H1 (cell line): Measurements from ENCODE around the gene MED16. TPM values are rescaled to one million over a fixed set of nuclear protein-coding genes. Genes with fewer than 3 reads are reported as not detected.

Source experiments
- CTCF ChIA-PET: fragments of 300-600 bp; sonication (Branson Sonifier 250); formaldehyde crosslinking; loops from one replicate; lab custom pipeline; 2021; ENCODE audit not compliant: partially characterized antibody; lab: Charles Lee
- POLR2A ChIA-PET: fragments of 300-600 bp; sonication (Branson Sonifier 250); formaldehyde crosslinking; loops from one replicate; lab custom pipeline; 2021; ENCODE audit warnings: inconsistent platforms; ENCODE audit not compliant: partially characterized antibody; lab: Charles Lee
- DNase-seq, 2 experiments: peaks; one replicate each; pipeline versions ENCODE4 v3.0.0 to v3.0.0-alpha.2; 2010 to 2022; ENCODE audit warnings: low spot score in 2 of 2, low read depth in 1 of 2, mixed read lengths in 1 of 2
- FAIRE-seq: peaks from 2 replicates; lab custom pipeline; 2011; peaks lifted over from hg19 to GRCh38; lab: Jason Lieb, UNC
- H2AFZ ChIP-seq: 2 replicates; pipeline ENCODE4 v1.8.1; 2012; ENCODE audit warnings: low read length, inconsistent platforms
- H2AK5ac ChIP-seq: 2 replicates; pipeline ENCODE4 v1.6.1; 2013; ENCODE audit warnings: low read depth, low read length
- H2BK120ac ChIP-seq: replicated peaks from 2 replicates; pipeline ENCODE3; 2013; ENCODE audit warnings: low read depth, low read length, inconsistent platforms
- H2BK12ac ChIP-seq: 2 replicates; pipeline ENCODE4 v1.6.1; 2013; ENCODE audit warnings: low read depth, low read length
- H2BK15ac ChIP-seq: 2 replicates; pipeline ENCODE4 v1.6.1; 2013; ENCODE audit warnings: low read length
- H2BK20ac ChIP-seq: 2 replicates; pipeline ENCODE4 v1.6.1; 2013; ENCODE audit warnings: low read length
- H2BK5ac ChIP-seq: 2 replicates; pipeline ENCODE4 v1.6.1; 2013; ENCODE audit warnings: low read depth, low read length
- H3K14ac ChIP-seq: 2 replicates; pipeline ENCODE4 v1.6.1; 2013; ENCODE audit warnings: inconsistent platforms; ENCODE audit not compliant: insufficient read length
- H3K18ac ChIP-seq: 2 replicates; pipeline ENCODE4 v1.6.1; 2013; ENCODE audit warnings: low read length; ENCODE audit errors: extremely low read depth
- H3K23ac ChIP-seq: 2 replicates; pipeline ENCODE4 v1.6.1; 2013; ENCODE audit warnings: inconsistent platforms; ENCODE audit not compliant: insufficient read length
- H3K23me2 ChIP-seq: 2 replicates; pipeline ENCODE4 v1.6.1; 2013; ENCODE audit warnings: low read depth, low read length
- H3K27ac ChIP-seq: 2 replicates; pipeline ENCODE4 v1.6.1; 2011; ENCODE audit warnings: low read depth, low read length, inconsistent platforms
- H3K27me3 ChIP-seq, 4 experiments: replicated peaks in 1 of 4; 1 replicate in 1 of 4; 2 replicates in 3 of 4; pipeline versions ENCODE4 v1.6.1 to v1.8.1; 2011 to 2013; ENCODE audit warnings: low read length in 3 of 4, mild to moderate bottlenecking in 3 of 4, inconsistent platforms in 2 of 4, mixed read lengths in 2 of 4, moderate library complexity in 1 of 4; ENCODE audit not compliant: control insufficient read depth in 3 of 4, insufficient read depth in 3 of 4; ENCODE audit errors: extremely low read depth in 1 of 4
- H3K36me3 ChIP-seq, 4 experiments: 2 replicates each; pipeline versions ENCODE4 v1.6.1 to v1.8.1; 2011 to 2013; ENCODE audit warnings: mild to moderate bottlenecking in 4 of 4, low read length in 3 of 4, moderate library complexity in 2 of 4, control low read depth in 1 of 4, inconsistent platforms in 1 of 4; ENCODE audit not compliant: insufficient read depth in 4 of 4, control insufficient read depth in 2 of 4
- H3K4ac ChIP-seq: replicated peaks from 2 replicates; pipeline ENCODE3; 2013; ENCODE audit warnings: low read length, low read depth, mixed read lengths, inconsistent platforms; ENCODE audit not compliant: insufficient read length
- H3K4me1 ChIP-seq, 4 experiments: replicated peaks in 1 of 4; 1 replicate in 1 of 4; 2 replicates in 3 of 4; pipeline versions ENCODE4 v1.6.1 to v1.8.1; 2011 to 2013; ENCODE audit warnings: low read length in 3 of 4, inconsistent platforms in 2 of 4, mixed read lengths in 1 of 4; ENCODE audit not compliant: insufficient read depth in 4 of 4, control insufficient read depth in 3 of 4
- H3K4me2 ChIP-seq, 2 experiments: 2 replicates each; pipeline versions ENCODE4 v1.6.1 to v1.8.1; 2011 to 2013; ENCODE audit warnings: low read depth in 2 of 2, low read length in 2 of 2, control low read depth in 1 of 2, inconsistent platforms in 1 of 2, mild to moderate bottlenecking in 1 of 2; ENCODE audit not compliant: insufficient read depth in 1 of 2
- H3K4me3 ChIP-seq, 4 experiments: fragments of 200-600, 300-600 bp in 1 of 4; sonication (generic), shearing (Covaris generic), sonication (Bioruptor Twin) in 1 of 4; 2 replicates each; pipeline versions ENCODE4 v1.5.1 to v1.8.1; 2011 to 2016; ENCODE audit warnings: low read length in 4 of 4, low read depth in 3 of 4, control low read depth in 2 of 4, inconsistent platforms in 2 of 4, mild to moderate bottlenecking in 2 of 4, mixed read lengths in 1 of 4, moderate library complexity in 1 of 4; ENCODE audit not compliant: insufficient read depth in 2 of 4; ENCODE audit errors: extremely low read depth in 1 of 4
- H3K56ac ChIP-seq: replicated peaks from 2 replicates; pipeline ENCODE3; 2013; ENCODE audit warnings: low read depth, mild to moderate bottlenecking, mixed read lengths, low read length, inconsistent platforms; ENCODE audit not compliant: insufficient read length
- H3K79me1 ChIP-seq: 2 replicates; pipeline ENCODE4 v1.6.1; 2013; ENCODE audit warnings: low read depth, low read length, control low read depth
- H3K79me2 ChIP-seq, 2 experiments: 2 replicates each; pipeline versions ENCODE4 v1.6.1 to v1.8.1; 2012 to 2013; ENCODE audit warnings: low read length in 2 of 2, mild to moderate bottlenecking in 2 of 2, inconsistent platforms in 1 of 2; ENCODE audit not compliant: insufficient read depth in 2 of 2, control insufficient read depth in 1 of 2
- H3K9ac ChIP-seq, 4 experiments: replicated peaks in 1 of 4; 1 replicate in 1 of 4; 2 replicates in 3 of 4; pipeline versions ENCODE4 v1.6.1 to v1.8.1; 2011 to 2013; ENCODE audit warnings: low read depth in 3 of 4, low read length in 3 of 4, control low read depth in 2 of 4, mild to moderate bottlenecking in 2 of 4, moderate library complexity in 2 of 4, inconsistent platforms in 1 of 4; ENCODE audit errors: extremely low read depth in 1 of 4
- H3K9me3 ChIP-seq, 2 experiments: 2 replicates each; pipeline versions ENCODE4 v1.6.1 to v1.8.1; 2012 to 2013; ENCODE audit warnings: mild to moderate bottlenecking in 2 of 2, moderate library complexity in 2 of 2, control low read depth in 1 of 2, inconsistent platforms in 1 of 2, low read depth in 1 of 2, low read length in 1 of 2, mixed read lengths in 1 of 2; ENCODE audit not compliant: insufficient read depth in 2 of 2
- H4K20me1 ChIP-seq, 2 experiments: replicated peaks in 1 of 2; 2 replicates each; pipeline versions ENCODE3 to v1.8.1; 2011 to 2013; ENCODE audit warnings: inconsistent platforms in 2 of 2, low read length in 2 of 2, mild to moderate bottlenecking in 1 of 2; ENCODE audit not compliant: insufficient read depth in 2 of 2, control insufficient read depth in 1 of 2
- H4K5ac ChIP-seq: 2 replicates; pipeline ENCODE4 v1.6.1; 2013; ENCODE audit warnings: low read length, low read depth, mixed read lengths, inconsistent platforms; ENCODE audit not compliant: insufficient read length
- H4K8ac ChIP-seq: 2 replicates; pipeline ENCODE4 v1.8.0; 2013; ENCODE audit warnings: mild to moderate bottlenecking, moderate library complexity, low read length, inconsistent platforms; ENCODE audit not compliant: insufficient read depth; ENCODE audit errors: extremely low read depth
- H4K91ac ChIP-seq: replicated peaks from 2 replicates; pipeline ENCODE3; 2013; ENCODE audit warnings: low read length, mixed read lengths, inconsistent platforms; ENCODE audit not compliant: insufficient read length
- EGR1 ChIP-seq: IDR thresholded peaks from 2 replicates; pipeline ENCODE4 v1.6.1; 2011; ENCODE audit warnings: low read depth, low read length, borderline replicate concordance
- KDM4A ChIP-seq: IDR thresholded peaks from one replicate; pipeline ENCODE4 v1.7.1; 2012; ENCODE audit warnings: low read depth, mild to moderate bottlenecking, moderate library complexity, low read length, inconsistent platforms; ENCODE audit not compliant: severe bottlenecking
- SP1 ChIP-seq: IDR thresholded peaks from 2 replicates; pipeline ENCODE4 v1.6.1; 2011; ENCODE audit warnings: low read depth, low read length
- SP2 ChIP-seq: IDR thresholded peaks from 2 replicates; pipeline ENCODE4 v1.6.1; 2012; ENCODE audit warnings: mild to moderate bottlenecking, low read length, inconsistent platforms
- SP4 ChIP-seq: IDR thresholded peaks from 2 replicates; pipeline ENCODE4 v1.6.1; 2012; ENCODE audit warnings: low read length, inconsistent platforms
- ZNF274 ChIP-seq: IDR thresholded peaks from 2 replicates; pipeline ENCODE4 v1.7.0; 2012; ENCODE audit warnings: low read length, borderline replicate concordance; ENCODE audit errors: extremely low read depth
- WGBS, 2 experiments: shearing (Covaris generic) in 1 of 2; methylation state at CpG; one replicate each; pipeline versions ENCODE4 v1.1.6 to v1.1.7; 2013 to 2015; ENCODE audit warnings: low lambda C conversion rate in 2 of 2, mixed read lengths in 2 of 2, inconsistent platforms in 1 of 2, low coverage in 1 of 2, missing lambda C conversion rate in 1 of 2; ENCODE audit not compliant: insufficient replicate concordance in 2 of 2, insufficient coverage in 1 of 2, insufficient read length in 1 of 2; ENCODE audit errors: extremely low coverage in 1 of 2, missing lambda C conversion rate in 1 of 2; 5-methylcytosine and 5-hydroxymethylcytosine counted together
- polyA plus RNA-seq, 7 experiments: library from polyadenylated mRNA; depleted of rRNA in 3 of 7; stranded (reverse) in 5 of 7; unstranded in 2 of 7; fragments of >200 nt in 5 of 7; fragments of 200-250 nt in 2 of 7; gene quantifications; 1 replicate in 5 of 7; 2 replicates in 1 of 7; 4 replicates in 1 of 7; pipeline versions ENCODE4 v1.2.1 to v1.2.3, GENCODE V29; 2011 to 2013; ENCODE audit warnings: missing spikeins in 2 of 7, mixed read lengths in 2 of 7
- total RNA-seq: library from RNA; stranded (reverse); fragmentation: NEBNext Ultra II Directional; extraction: Animal tissue kit (Norgen Biotek cat#: 25700); gene quantifications from 2 replicates; pipeline ENCODE4 v1.2.1, GENCODE V29; 2021
- TF ChIP-seq, protein P1 (sequence below): IDR thresholded peaks from 2 replicates; pipeline ENCODE4 v1.6.1; 2012; ENCODE audit warnings: inconsistent platforms
- TF ChIP-seq, protein P2 (sequence below): IDR thresholded peaks from 2 replicates; pipeline ENCODE4 v1.6.1; 2012; ENCODE audit warnings: inconsistent platforms

MED16 gene
- total and polyA plus RNA-seq, 2 of the 8 experiments (the other 6 are each of a cell fraction or from before 2014, with no cell fraction given): 51.0 to 67.2 TPM

DNA sequence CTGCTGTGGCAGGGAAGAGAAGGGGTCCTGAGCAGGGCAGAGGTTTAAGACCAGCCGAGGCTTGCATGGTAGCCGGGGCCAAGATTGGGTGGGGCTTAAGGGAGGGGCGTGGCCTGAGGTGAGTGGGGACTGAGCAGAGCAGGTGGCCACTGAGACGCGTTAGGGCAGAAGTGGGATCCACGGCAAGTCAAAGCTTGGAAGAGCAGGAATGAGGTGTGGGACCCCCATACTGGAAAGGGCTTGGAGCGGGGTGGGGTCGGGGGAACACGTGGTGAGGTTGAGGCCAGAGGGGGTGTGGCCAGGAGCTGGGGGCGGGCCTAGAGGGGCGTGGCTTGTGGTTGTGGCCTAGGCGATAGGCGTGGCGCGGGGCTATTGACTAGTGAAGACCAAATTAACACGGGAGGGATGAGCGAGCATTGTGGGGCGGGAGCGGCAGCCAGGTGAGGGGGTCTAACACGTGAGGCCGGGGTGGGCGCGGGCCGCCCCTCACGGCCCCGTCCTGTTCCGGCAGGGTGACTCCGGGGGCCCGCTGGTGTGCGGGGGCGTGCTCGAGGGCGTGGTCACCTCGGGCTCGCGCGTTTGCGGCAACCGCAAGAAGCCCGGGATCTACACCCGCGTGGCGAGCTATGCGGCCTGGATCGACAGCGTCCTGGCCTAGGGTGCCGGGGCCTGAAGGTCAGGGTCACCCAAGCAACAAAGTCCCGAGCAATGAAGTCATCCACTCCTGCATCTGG lies 30.2 kb downstream of the MED16 start:
- peak overlapping the region; percentile 63 to 72 for H3K4me2 ChIP-seq

More for the DNA sequence above, 30.2 kb downstream of the MED16 start:
- H3K9ac ChIP-seq: peak overlapping the region in 1 of 4 experiments; percentile 12; a peak in 1 of 7 replicates
- H3K79me1 ChIP-seq: no peaks in the 10 kb centered on the region
- peak overlapping the region; percentile 80; the same call in 1 of the 2 replicates for H2BK20ac ChIP-seq
- H3K36me3 ChIP-seq: no peaks in the 10 kb centered on the region; a peak in 1 of 8 replicates
- H3K14ac ChIP-seq: no peak overlapping the region
- DNase-seq (peak; percentile 70 to 98), FAIRE-seq (no peak)
- peaks cover 9 to 25% (median 13%) of the 10 kb centered on the region in 4 experiments for H3K27me3 ChIP-seq
- H4K91ac ChIP-seq: peak overlapping the region; percentile 91
- H3K56ac ChIP-seq: no peak overlapping the region
- H3K9me3 ChIP-seq: no peaks in the 10 kb centered on the region
- H2BK120ac ChIP-seq: no peak overlapping the region
- H3K79me2 ChIP-seq: no peaks in the 10 kb centered on the region
- H2BK15ac ChIP-seq: no peak overlapping the region
- 0 out of 2 replicates have a peak overlapping the region, but pooled peaks have one; percentile 50 for H2BK12ac ChIP-seq
- POLR2A ChIA-PET: interaction anchor here (0.6 to 2.8 kb wide), 19 partner anchors 10 to 290 kb away, joined by 3 to 22 read pairs (median 3); partner anchors contain the start of genes AZU1, BSG, KISS1R and MED16
- H3K23me2 ChIP-seq: peaks cover 10% of the 10 kb centered on the region; the same call in 1 of the 2 replicates
- H4K20me1 ChIP-seq: peaks cover 0 to 10% of the 10 kb centered on the region in 2 experiments
- H3K18ac ChIP-seq: peak overlapping the region; percentile 60
- no peak overlapping the region for H3K23ac ChIP-seq
- H2AFZ ChIP-seq: no peak overlapping the region
- WGBS, 2 experiments: 23% methylated on average over 32 of the region's 48 CpGs; no CpG with 5 or more reads in 1 of the 2 experiments
- H4K8ac ChIP-seq: peak overlapping the region; percentile 95; the same call in 1 of the 2 replicates
- peaks cover 0 to 11% (median 7%) of the 10 kb centered on the region in 4 experiments; a peak in 6 of 7 replicates for H3K4me1 ChIP-seq
- no peak overlapping the region for H3K27ac ChIP-seq
- TF ChIP-seq SP1: peak; percentile 16; the same call in 1 of the 2 replicates
- TF ChIP-seq ZNF274: no peak
- TF ChIP-seq, protein P1, sequence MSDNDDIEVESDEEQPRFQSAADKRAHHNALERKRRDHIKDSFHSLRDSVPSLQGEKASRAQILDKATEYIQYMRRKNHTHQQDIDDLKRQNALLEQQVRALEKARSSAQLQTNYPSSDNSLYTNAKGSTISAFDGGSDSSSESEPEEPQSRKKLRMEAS: peak; percentile 77; the same call in 1 of the 2 replicates
- TF ChIP-seq, protein P2, sequence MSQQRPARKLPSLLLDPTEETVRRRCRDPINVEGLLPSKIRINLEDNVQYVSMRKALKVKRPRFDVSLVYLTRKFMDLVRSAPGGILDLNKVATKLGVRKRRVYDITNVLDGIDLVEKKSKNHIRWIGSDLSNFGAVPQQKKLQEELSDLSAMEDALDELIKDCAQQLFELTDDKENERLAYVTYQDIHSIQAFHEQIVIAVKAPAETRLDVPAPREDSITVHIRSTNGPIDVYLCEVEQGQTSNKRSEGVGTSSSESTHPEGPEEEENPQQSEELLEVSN: peak; percentile 55
- TF ChIP-seq SP4: peak; percentile 36; the same call in 1 of the 2 replicates
- peak; percentile 87 for TF ChIP-seq EGR1
- TF ChIP-seq KDM4A: peak; percentile 74
- TF ChIP-seq SP2: no peak
- TF ChIP-seq, all 59 proteins: peak for 6
- H4K5ac ChIP-seq: peak overlapping the region; percentile 66
- H2AK5ac ChIP-seq: no peak overlapping the region
- CTCF ChIA-PET: interaction anchor here (1.2 to 3.8 kb wide), 16 partner anchors 8 to 381 kb away, joined by 3 to 22 read pairs (median 8); partner anchors contain the start of gene WDR18
- H3K4me3 ChIP-seq: peak overlapping the region; percentile 19 to 59 (median 34); a peak in 7 of 8 replicates
- no peak overlapping the region for H3K4ac ChIP-seq
- H2BK5ac ChIP-seq: no peak overlapping the region; the same call in 1 of the 2 replicates
